MM.1S (cell line): ENCODE results near the gene CSRNP3.

Experiments used
- DNase-seq: peaks from one replicate; pipeline ENCODE4 v3.0.0-alpha.2; 2015
- H2AFZ ChIP-seq: fragments of 300-600 bp; sonication (generic); 2 replicates; pipeline ENCODE4 v1.6.0; 2016; ENCODE audit warnings: antibody characterized with exemption, low read length
- H3F3A ChIP-seq: fragments of 300-600 bp; sonication (generic); 2 replicates; pipeline ENCODE4 v1.6.1; 2016; ENCODE audit warnings: mild to moderate bottlenecking, antibody characterized with exemption, low read length, moderate library complexity, mixed read lengths; ENCODE audit not compliant: insufficient read depth
- H3K27ac ChIP-seq: fragments of 300-600 bp; sonication (generic); 2 replicates; pipeline ENCODE4 v1.5.1; 2016; ENCODE audit warnings: mild to moderate bottlenecking, low read length
- H3K27me3 ChIP-seq: fragments of 300-600 bp; sonication (generic); replicated peaks from 2 replicates; pipeline ENCODE4 v1.6.0; 2016; ENCODE audit warnings: low read length; ENCODE audit not compliant: insufficient read depth
- H3K36me3 ChIP-seq: fragments of 300-600 bp; sonication (generic); replicated peaks from 2 replicates; pipeline ENCODE4 v1.6.1; 2016; ENCODE audit warnings: mild to moderate bottlenecking, low read length, mixed read lengths; ENCODE audit not compliant: insufficient read depth
- H3K4me1 ChIP-seq: fragments of 300-600 bp; sonication (generic); 2 replicates; pipeline ENCODE4 v1.6.1; 2016; ENCODE audit warnings: low read length, mixed read lengths
- H3K4me2 ChIP-seq: fragments of 300-600 bp; sonication (generic); 2 replicates; pipeline ENCODE4 v1.6.0; 2016; ENCODE audit warnings: low read depth, low read length
- H3K4me3 ChIP-seq: fragments of 300-600 bp; sonication (generic); 2 replicates; pipeline ENCODE4 v1.5.1; 2016; ENCODE audit warnings: low read length, mixed read lengths
- H3K79me2 ChIP-seq: fragments of 300-600 bp; sonication (generic); 2 replicates; pipeline ENCODE4 v1.6.1; 2016; ENCODE audit warnings: mixed run types, low read length, mixed read lengths
- H3K9ac ChIP-seq: fragments of 300-600 bp; sonication (generic); 2 replicates; pipeline ENCODE4 v1.6.1; 2016; ENCODE audit warnings: low read length, mixed read lengths
- H3K9me2 ChIP-seq: fragments of 300-600 bp; sonication (generic); replicated peaks from 2 replicates; pipeline ENCODE4 v1.6.1; 2016; ENCODE audit warnings: mild to moderate bottlenecking, low read length, mixed read lengths; ENCODE audit not compliant: insufficient read depth
- H3K9me3 ChIP-seq: fragments of 300-600 bp; sonication (generic); replicated peaks from 2 replicates; pipeline ENCODE4 v1.6.1; 2016; ENCODE audit warnings: mild to moderate bottlenecking, low read length, mixed read lengths; ENCODE audit not compliant: insufficient read depth
- H4K20me1 ChIP-seq: fragments of 300-600 bp; sonication (generic); 2 replicates; pipeline ENCODE4 v1.6.1; 2016; ENCODE audit warnings: mild to moderate bottlenecking, low read length, moderate library complexity, mixed read lengths; ENCODE audit not compliant: insufficient read depth
- EZH2 ChIP-seq: fragments of 300-600 bp; sonication (generic); optimal IDR thresholded peaks from 2 replicates; pipeline ENCODE3; 2017; ENCODE audit warnings: low read depth, mild to moderate bottlenecking, antibody characterized with exemption, low read length, mixed read lengths
- EZH2phosphoT487 ChIP-seq: fragments of 300-600 bp; sonication (generic); IDR thresholded peaks from 2 replicates; pipeline ENCODE4 v1.6.1; 2018; ENCODE audit warnings: antibody characterized with exemption, low read length
- TF ChIP-seq, protein P1 (sequence below): fragments of 300-600 bp; sonication (generic); IDR thresholded peaks from 2 replicates; pipeline ENCODE4 v1.5.1; 2016; ENCODE audit warnings: antibody characterized with exemption, low read length, mixed read lengths

Gene CSRNP3

DNA sequence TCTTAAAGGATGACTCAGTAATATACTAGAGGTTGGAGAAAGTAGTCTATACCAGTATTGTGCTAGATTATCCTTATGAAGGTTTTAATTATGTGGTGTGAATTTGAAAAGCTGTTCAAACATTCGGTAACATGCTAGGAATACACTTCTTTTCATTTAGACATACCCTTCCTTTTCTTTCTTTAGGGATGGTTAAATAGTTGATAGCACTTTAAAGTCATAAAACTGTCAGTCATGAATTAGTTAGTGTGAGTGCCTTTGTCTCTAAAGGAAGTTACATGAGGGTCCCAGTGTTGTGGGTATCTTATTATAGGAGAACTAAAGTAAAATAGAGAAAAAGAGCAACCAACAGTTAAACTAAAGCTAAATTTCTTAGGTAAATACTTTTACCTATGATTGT, 149.3 kb downstream of the CSRNP3 start:
- Histone ChIP-seq H3K9me3 (no peaks in the 10 kb centered on the region), H3K4me2 (no peak overlapping the region), H3F3A (no peaks in the 10 kb centered on the region), H3K9me2 (no peaks in the 10 kb centered on the region), H3K4me3 (no peak overlapping the region), H4K20me1 (no peaks in the 10 kb centered on the region), H3K27me3 (no peaks in the 10 kb centered on the region), H3K27ac (no peak overlapping the region), H3K9ac (no peak overlapping the region), H3K36me3 (no peaks in the 10 kb centered on the region), H2AFZ (no peak overlapping the region), H3K4me1 (no peaks in the 10 kb centered on the region), H3K79me2 (no peaks in the 10 kb centered on the region)
- DNase-seq = no peak
- TF ChIP-seq, protein P1, sequence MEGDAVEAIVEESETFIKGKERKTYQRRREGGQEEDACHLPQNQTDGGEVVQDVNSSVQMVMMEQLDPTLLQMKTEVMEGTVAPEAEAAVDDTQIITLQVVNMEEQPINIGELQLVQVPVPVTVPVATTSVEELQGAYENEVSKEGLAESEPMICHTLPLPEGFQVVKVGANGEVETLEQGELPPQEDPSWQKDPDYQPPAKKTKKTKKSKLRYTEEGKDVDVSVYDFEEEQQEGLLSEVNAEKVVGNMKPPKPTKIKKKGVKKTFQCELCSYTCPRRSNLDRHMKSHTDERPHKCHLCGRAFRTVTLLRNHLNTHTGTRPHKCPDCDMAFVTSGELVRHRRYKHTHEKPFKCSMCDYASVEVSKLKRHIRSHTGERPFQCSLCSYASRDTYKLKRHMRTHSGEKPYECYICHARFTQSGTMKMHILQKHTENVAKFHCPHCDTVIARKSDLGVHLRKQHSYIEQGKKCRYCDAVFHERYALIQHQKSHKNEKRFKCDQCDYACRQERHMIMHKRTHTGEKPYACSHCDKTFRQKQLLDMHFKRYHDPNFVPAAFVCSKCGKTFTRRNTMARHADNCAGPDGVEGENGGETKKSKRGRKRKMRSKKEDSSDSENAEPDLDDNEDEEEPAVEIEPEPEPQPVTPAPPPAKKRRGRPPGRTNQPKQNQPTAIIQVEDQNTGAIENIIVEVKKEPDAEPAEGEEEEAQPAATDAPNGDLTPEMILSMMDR = no peak
- TF ChIP-seq EZH2 (no peak), EZH2phosphoT487 (no peak)

DNA sequence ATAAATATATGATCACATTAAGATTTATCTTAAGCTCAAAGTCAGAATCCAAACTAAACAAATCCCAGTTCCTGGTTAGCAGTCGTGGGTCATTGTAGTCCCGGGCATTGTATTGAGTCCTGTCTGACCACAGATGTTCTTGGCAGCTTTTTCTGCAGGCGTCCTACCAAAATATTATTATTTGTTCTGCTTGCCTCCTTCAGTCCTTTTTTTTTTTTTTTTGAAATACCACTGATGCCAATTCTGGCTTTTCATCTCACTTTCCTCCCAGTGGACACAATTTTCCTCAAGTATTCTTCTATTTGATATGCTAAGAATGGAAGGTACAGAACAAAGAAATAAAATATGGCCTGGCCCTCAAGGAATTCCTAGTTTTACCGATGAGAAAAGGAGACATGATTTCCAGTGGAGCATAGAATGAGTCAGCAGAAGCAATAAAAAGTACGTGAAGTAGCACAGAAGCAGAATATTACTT, 151.6 kb downstream of the CSRNP3 start:
- no peak overlapping the region for H3K4me2 ChIP-seq
- H3K9me3 ChIP-seq = no peaks in the 10 kb centered on the region
- H3K27ac ChIP-seq = no peak overlapping the region
- H3K4me1 ChIP-seq = no peaks in the 10 kb centered on the region
- no peaks in the 10 kb centered on the region for H4K20me1 ChIP-seq
- DNase-seq = no peak
- no peaks in the 10 kb centered on the region for H3F3A ChIP-seq
- no peaks in the 10 kb centered on the region for H3K36me3 ChIP-seq
- H3K27me3 ChIP-seq = no peaks in the 10 kb centered on the region
- no peaks in the 10 kb centered on the region for H3K9me2 ChIP-seq
- no peak overlapping the region for H3K9ac ChIP-seq
- TF ChIP-seq EZH2 = no peak
- no peak for TF ChIP-seq EZH2phosphoT487
- TF ChIP-seq, protein P1 = no peak
- H3K79me2 ChIP-seq = no peaks in the 10 kb centered on the region
- no peak overlapping the region for H2AFZ ChIP-seq
- H3K4me3 ChIP-seq = no peak overlapping the region

GRCh38 chr2:165623161-165623560, 153.7 kb downstream of the CSRNP3 start:
- no peaks in the 10 kb centered on the region for H3K79me2 ChIP-seq
- no peak for DNase-seq
- no peak overlapping the region for H3K4me3 ChIP-seq
- H3K9ac ChIP-seq = no peak overlapping the region
- no peak overlapping the region for H2AFZ ChIP-seq
- H3K27ac ChIP-seq = no peak overlapping the region
- H3K36me3 ChIP-seq = no peaks in the 10 kb centered on the region
- H3K4me2 ChIP-seq = no peak overlapping the region
- TF ChIP-seq EZH2 (no peak), EZH2phosphoT487 (no peak)
- TF ChIP-seq, protein P1 = no peak
- H4K20me1 ChIP-seq = no peaks in the 10 kb centered on the region
- no peaks in the 10 kb centered on the region for H3F3A ChIP-seq
- no peaks in the 10 kb centered on the region for H3K9me3 ChIP-seq
- H3K4me1 ChIP-seq = no peaks in the 10 kb centered on the region
- no peaks in the 10 kb centered on the region for H3K27me3 ChIP-seq
- H3K9me2 ChIP-seq = no peaks in the 10 kb centered on the region
